ENCODE measurements around the gene ETFB. TPM values are rescaled to one million over a fixed set of nuclear protein-coding genes. Genes with fewer than 3 reads are reported as not detected.

The ETFB gene
- total RNA-seq, 1 donor from 2014 or later = 114 TPM

DNA sequence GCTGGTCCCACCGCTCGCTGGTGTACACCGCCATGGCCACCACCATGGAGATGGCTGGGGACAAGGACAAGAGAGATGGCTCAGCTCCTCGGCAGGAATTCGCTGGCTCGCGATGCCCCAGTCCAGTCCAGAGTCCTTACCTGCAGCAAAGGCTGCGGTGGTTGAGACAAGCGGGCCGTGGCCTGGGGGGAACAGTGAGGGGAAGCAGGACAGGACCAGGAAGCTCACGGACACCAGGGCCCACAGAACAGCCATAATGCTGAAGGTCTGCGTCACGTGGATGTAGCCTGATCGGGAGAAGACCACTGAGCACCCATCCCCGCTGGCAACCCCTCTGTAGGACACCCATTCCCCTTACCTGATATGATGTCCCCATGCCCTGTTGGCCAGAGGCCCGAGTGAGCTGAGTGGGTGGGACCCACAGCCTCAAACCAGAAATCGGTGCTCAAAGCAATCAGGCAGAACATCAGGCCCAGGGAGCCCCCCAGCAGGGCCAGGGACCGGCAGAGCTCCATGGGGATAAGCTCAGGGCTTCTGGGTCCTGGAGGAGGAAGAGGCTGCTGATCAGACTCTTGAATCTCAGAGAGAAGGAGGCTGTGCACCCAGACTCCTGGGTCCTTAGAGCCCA, 5.9 kb upstream of the ETFB start:
- Histone ChIP-seq H3K4me1 (peaks cover 9% of the 10 kb centered on the region), H3K4me3 (peak overlapping the region in 1 of 2 donors; percentile 4), H3K27me3 (no peaks in the 10 kb centered on the region), H3K27ac (no peak overlapping the region), H3K9me3 (no peaks in the 10 kb centered on the region), H3K36me3 (no peaks in the 10 kb centered on the region)
- intact Hi-C loops (cut with DNase I) = no loop called here
- no peak for DNase-seq (ENCODE audit: extremely low spot score in 2 of 2)
- TF ChIP-seq POLR2A (IDR thresholded peaks at IDR 0.05) (no peak), POLR2AphosphoS5 (IDR thresholded peaks at IDR 0.05; ENCODE audit: insufficient read depth in 1 of 2, low read depth in 1 of 2) (no peak)
- TF ChIP-seq, protein P1, sequence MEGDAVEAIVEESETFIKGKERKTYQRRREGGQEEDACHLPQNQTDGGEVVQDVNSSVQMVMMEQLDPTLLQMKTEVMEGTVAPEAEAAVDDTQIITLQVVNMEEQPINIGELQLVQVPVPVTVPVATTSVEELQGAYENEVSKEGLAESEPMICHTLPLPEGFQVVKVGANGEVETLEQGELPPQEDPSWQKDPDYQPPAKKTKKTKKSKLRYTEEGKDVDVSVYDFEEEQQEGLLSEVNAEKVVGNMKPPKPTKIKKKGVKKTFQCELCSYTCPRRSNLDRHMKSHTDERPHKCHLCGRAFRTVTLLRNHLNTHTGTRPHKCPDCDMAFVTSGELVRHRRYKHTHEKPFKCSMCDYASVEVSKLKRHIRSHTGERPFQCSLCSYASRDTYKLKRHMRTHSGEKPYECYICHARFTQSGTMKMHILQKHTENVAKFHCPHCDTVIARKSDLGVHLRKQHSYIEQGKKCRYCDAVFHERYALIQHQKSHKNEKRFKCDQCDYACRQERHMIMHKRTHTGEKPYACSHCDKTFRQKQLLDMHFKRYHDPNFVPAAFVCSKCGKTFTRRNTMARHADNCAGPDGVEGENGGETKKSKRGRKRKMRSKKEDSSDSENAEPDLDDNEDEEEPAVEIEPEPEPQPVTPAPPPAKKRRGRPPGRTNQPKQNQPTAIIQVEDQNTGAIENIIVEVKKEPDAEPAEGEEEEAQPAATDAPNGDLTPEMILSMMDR (IDR thresholded peaks at IDR 0.05) = no peak

DNA sequence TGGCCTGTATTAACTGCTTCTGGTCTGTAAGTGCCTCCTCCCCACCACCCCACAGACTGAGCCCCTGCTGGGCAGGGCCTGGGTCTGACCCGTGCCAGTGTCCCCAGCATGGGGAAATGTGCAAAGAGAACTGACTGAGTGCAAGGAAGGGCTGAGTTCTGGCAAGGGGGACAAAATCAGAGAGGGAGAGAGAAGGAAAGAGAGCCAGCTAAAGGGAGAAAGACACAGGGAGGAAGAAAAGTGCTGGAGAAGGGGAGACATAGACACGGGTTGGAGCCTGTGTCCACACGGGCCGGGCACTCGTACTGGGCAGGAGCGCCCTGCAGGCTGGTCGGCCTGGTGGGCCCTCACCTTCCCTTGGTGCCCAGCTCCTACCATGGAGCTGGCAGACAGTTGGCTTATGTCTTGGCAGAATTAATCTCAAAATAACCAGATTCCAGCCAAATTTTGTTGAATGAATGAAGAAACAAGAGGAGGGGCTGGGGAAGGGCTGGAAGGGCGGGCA, 5.0 kb upstream of the ETFB start:
- no peaks in the 10 kb centered on the region for H3K9me3 ChIP-seq
- H3K4me3 ChIP-seq = no peak overlapping the region
- DNase-seq (ENCODE audit: extremely low spot score in 2 of 2) = no peak
- H3K36me3 ChIP-seq = no peaks in the 10 kb centered on the region
- H3K27ac ChIP-seq = no peak overlapping the region
- H3K4me1 ChIP-seq = peaks cover 9% of the 10 kb centered on the region
- TF ChIP-seq, protein P1 (IDR thresholded peaks at IDR 0.05) = no peak
- no peak for TF ChIP-seq POLR2AphosphoS5 (IDR thresholded peaks at IDR 0.05; ENCODE audit: insufficient read depth in 1 of 2, low read depth in 1 of 2)
- no peak for TF ChIP-seq POLR2A (IDR thresholded peaks at IDR 0.05)
- H3K27me3 ChIP-seq = no peaks in the 10 kb centered on the region
- intact Hi-C loops (cut with DNase I) = no loop called here

DNA sequence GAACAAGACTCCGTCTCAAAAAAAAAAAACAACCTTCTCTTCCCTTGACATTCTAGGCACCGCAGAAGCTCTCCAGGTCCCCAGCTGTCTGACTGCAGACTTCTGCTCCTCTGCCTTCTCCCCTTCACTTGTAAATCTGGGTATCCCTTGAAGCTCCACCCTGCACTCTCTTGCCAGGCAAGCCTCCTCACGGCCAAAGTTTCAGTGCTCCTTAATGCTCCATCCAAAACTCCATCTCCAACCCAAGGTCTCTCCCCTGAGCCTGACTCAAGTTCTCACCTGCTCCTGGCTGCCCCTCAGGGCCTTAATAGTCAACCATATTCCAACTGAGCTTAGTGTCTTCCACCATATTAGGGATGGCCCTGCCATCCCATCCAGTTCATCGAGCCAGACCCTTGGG, 4.0 kb upstream of the ETFB start:
- intact Hi-C loops (cut with DNase I) = no loop called here
- H3K4me1 ChIP-seq = peaks cover 15% of the 10 kb centered on the region
- DNase-seq (ENCODE audit: extremely low spot score in 2 of 2) = no peak
- H3K27me3 ChIP-seq = no peaks in the 10 kb centered on the region
- H3K36me3 ChIP-seq = no peaks in the 10 kb centered on the region
- TF ChIP-seq, protein P1 (IDR thresholded peaks at IDR 0.05) = no peak
- TF ChIP-seq POLR2A (IDR thresholded peaks at IDR 0.05) (no peak), POLR2AphosphoS5 (IDR thresholded peaks at IDR 0.05; ENCODE audit: insufficient read depth in 1 of 2, low read depth in 1 of 2) (no peak)
- H3K27ac ChIP-seq = no peak overlapping the region
- H3K9me3 ChIP-seq = no peaks in the 10 kb centered on the region
- H3K4me3 ChIP-seq = no peak overlapping the region

DNA sequence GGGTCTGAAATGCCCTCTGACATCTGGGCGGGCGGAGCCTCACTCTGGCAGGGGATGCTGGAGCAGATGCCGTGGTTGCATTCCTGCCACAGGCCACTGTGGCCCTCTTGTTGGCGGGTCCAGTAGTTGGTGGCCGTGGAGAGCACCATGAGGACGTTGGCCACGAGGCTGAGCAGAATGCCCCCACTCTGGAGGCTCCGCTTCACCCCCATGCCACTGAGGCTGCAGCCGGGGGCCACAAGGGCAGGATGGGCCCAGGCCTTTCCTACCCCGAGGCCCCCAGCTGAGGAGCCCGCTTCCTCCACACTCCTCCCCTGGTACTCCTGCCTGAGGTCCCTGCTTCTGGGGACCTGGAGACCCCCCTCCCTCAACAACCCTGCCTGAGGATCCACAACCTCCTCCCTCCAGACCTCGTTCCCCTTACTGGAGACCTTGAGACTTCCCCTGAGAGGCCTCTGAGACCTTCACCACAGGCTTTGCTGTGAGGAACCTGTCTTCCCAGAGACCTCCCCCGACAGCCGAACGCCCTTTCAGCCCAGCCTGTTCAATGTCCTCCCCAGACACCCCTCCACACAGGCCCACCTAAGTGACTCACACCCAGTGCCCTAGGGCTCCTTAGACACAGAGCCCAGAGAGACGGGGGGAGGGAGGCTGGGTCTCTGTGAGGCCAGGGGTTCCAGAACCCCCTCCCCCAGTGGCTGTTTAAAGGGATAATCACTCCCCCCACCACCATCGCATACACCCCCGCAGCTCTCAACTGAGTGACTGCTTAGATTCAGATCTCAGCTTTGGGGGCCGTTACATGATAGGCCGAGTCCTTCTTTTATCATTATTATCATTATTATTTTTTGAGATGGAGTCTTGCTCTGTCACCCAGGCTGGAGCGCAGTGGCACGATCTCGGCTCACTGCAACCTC, 2.4 kb upstream of the ETFB start, which contains the start of gene CLDND2:
Gene CLDND2, minus strand, starts transcription at position 638 of the 917 bp plus-strand sequence. Its CDS starts 426 bp downstream, at position 212.
- H3K4me3 ChIP-seq = peak within 1 kb of the TSS; percentile 79 to 81
- TF ChIP-seq POLR2A (IDR thresholded peaks at IDR 0.05) (no peak), POLR2AphosphoS5 (IDR thresholded peaks at IDR 0.05; ENCODE audit: insufficient read depth in 1 of 2, low read depth in 1 of 2) (no peak)
- TF ChIP-seq, protein P1 (IDR thresholded peaks at IDR 0.05) = no peak
- intact Hi-C loops (cut with DNase I) = loop anchor here (10.0 kb wide), 1 partner anchor 326 kb away; the partner anchor contains the start of gene SPACA6
- DNase-seq (ENCODE audit: extremely low spot score in 2 of 2) = no peak
- H3K9me3 ChIP-seq = no peaks in the 10 kb centered on the region
- H3K4me1 ChIP-seq = peaks cover 31% of the 10 kb centered on the region
- no peaks in the 10 kb centered on the region for H3K36me3 ChIP-seq
- H3K27me3 ChIP-seq = no peaks in the 10 kb centered on the region
- peak within 1 kb of the TSS; percentile 93 for H3K27ac ChIP-seq

Data from vagina (tissue), 2 donors.